GM19193 (cell line): ENCODE measurements around the gene TLN1.

Experiments used
- POLR2A ChIP-seq: IDR thresholded peaks from 4 replicates; pipeline ENCODE4 v1.6.1; 2011; ENCODE audit not compliant: insufficient read depth, insufficient read length; ENCODE audit errors: extremely low read depth

TLN1 gene

GRCh38 chr9:35664531-35665470 is 67.2 kb downstream of the TLN1 start, which contains the start of gene ARHGEF39:
Gene ARHGEF39 (minus strand): TSS chr9:35665195. CDS start chr9:35665169, 26 bp downstream.
- TF ChIP-seq POLR2A: peak; percentile 72

GRCh38 chr9:35662437-35662836 is 69.6 kb downstream of the TLN1 start:
- peak; percentile 11 for TF ChIP-seq POLR2A

DNA sequence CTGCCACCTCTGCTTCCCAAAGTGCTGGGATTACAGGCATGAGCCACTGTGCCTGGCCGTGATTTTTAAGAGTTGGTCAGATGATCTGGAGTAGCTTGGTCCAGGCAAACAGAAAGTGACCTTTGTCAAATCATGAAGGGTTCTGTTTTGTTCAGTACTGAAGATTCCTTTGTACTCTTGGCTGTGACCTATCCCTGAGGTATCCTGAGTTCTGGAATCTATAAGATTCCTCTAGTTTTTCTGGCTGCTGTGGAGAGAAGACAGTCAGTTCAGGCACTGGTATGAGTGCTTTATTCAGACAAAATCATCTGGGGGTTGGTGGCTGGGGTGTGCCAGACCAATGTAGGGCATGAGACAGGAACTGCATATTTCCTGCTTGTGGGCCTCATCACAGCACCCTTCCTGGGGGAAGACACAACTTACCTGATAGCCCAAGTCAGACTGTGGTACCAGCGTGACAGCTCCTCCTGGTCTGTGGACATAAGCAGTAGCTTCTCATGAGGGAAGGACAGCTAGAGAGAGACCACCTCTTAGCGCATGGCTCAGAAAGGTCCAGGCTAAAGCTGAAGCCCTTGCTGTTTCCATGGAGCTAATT is 70.1 kb downstream of the TLN1 start:
- TF ChIP-seq POLR2A: no peak

DNA sequence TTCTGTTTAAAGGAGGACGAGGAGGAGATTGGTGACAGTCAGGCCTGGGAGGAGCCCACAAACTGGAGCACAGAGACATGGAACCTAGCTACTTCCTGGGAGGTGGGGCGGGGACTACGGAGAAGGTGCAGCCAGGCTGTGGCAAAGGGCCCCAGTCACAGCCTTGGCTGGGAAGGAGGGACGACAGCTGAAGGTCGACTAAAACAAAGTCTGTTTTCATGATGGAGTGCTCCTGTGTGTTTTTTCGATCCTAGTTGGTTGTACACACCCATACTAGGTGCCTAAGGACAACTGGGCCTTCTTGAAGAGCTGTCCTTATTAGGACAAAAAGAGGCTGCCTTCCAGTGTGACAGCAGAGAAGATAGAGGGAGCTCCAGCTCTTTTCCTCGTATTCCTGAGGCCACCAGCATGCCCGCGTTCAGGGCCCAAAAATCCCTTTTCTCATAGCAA is 71.0 kb downstream of the TLN1 start:
- no peak for TF ChIP-seq POLR2A

GRCh38 chr9:35659340-35659739 is 72.7 kb downstream of the TLN1 start:
- TF ChIP-seq POLR2A: no peak

- TF ChIP-seq POLR2A: no peak
Observed at GRCh38 chr9:35658968-35659220, 73.1 kb downstream of the TLN1 start.

GRCh38 chr9:35658137-35658967 is 73.6 kb downstream of the TLN1 start, which contains the start of gene CCDC107:
Gene CCDC107 (plus strand): TSS chr9:35658292. CDS start chr9:35658380, 88 bp downstream.
- TF ChIP-seq POLR2A: peak; percentile 88

DNA sequence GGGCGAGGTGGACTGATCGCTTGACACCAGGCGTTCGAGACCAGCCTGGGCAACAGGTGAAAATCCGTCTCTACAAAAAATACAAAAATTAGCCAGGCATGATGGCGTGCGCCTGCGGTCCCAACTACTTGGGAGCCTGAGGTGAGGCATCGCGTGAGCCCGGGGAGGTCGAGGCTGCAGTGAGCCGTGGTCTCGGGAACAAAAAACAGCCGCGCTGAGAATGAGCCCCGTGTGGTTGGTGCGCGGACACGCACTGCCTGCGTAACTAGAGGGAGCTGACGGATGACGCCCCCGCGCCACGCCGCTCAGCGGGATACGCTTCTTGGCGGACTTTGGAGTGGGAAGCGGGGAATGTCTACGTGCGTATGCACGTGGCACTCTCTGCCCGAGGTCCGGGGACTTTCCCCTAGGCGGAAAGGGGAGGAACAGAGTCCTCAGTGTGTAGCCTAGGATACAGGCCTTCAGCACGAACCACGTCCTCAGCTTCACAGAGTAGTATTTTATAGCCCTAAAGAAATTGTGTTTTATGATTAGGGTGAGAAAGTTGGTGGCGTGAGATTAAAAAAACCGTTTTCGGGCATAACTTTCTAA is 74.4 kb downstream of the TLN1 start, which contains the start of gene RMRP:
Gene RMRP (minus strand): TSS at position 474 of the 591 bp plus-strand sequence.
- TF ChIP-seq POLR2A: no peak

DNA sequence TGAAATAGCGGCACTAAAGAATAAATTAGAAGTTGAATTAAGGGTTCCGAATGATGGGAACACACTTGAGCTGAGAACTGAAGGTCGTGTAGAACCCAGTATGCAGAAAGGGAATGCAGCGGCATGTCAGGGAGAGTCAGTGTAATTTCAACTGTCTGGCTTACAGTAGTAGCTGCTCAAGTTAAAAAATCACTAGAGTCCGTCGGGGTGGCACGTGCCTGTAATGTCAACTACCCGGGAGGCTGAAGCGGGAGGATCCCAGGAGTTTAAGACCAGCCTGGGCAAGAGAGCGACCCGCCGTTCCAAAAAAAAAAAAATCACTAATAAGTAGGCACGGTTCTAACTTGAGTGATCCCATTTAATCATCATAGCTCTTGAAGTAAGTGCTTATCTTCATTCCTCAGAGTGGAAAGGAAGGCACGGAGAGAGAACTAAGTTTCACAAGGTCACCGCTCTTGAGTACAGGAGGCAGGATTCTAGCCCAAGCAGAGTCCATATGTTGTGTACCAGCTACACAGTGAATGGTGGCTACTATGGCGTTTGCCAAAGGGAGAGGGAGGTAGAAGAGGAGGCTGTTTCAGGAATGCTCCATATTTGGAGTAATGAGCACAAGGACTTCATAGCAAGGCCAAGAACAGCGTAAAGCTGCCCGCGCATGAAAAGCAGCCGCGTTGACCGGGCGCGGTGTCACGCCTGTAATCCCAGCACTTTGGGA is 75.0 kb downstream of the TLN1 start:
- no peak for TF ChIP-seq POLR2A

DNA sequence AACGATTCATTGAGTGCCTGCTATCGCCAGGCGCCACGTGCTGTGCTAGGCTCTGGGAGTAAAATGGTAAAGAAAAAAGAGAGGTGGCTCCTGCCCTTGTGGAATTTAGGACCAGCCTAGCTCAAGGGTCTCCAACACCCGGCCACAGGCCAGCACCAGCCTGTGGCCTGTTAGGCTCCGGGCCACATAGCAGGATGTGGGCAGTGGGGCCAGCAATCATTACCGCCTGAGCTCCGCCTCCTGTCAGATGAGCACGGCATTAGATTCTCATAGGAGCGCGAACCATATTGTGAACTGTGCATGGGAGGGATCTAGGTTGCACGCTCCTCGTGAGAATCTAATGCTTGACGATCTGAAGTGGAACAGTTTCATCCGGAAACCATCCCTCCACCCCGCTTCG is 75.6 kb downstream of the TLN1 start:
- no peak for TF ChIP-seq POLR2A

GRCh38 chr9:35653611-35654010 is 78.4 kb downstream of the TLN1 start:
- no peak for TF ChIP-seq POLR2A

DNA sequence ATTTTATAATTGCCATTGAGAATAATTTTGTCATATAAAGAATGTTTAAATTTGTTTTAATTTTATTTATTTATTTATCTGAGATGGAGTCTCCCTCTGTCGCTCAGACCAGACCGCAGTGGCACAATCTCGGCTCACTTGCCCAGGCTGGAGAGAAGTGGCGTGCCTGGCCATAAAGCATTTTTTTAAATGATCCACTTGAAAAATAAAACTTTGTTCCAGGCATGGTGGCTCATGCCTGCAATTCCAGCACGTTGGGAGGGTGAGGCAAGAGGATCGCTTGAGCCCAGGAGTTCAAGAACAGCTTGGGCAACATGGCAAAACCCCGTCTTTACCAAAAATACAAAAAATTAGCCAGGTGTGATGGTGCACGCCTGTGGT is 79.2 kb downstream of the TLN1 start:
- no peak for TF ChIP-seq POLR2A

- TF ChIP-seq POLR2A: no peak
Observed at GRCh38 chr9:35651956-35652828, 79.8 kb downstream of the TLN1 start.
